B cell (primary cell): Measurements from ENCODE around the gene C6orf118. TPM values are rescaled to one million over a fixed set of nuclear protein-coding genes. Genes with fewer than 3 reads are reported as not detected.

Experiments
- ATAC-seq: fragments of 200-7000 bp; cut with Tn5 transposase; one replicate; pipeline ENCODE4 v1.10.0; 2021; ENCODE audit warnings: low read depth, mild to moderate bottlenecking, moderate number of reproducible peaks, moderate library complexity
- CTCF ChIA-PET: fragments of 350-600 bp; sonication (Branson Sonifier 250); formaldehyde crosslinking; loops from one replicate; lab custom pipeline; 2021; ENCODE audit warnings: antibody characterized with exemption, inconsistent platforms; lab: Charles Lee
- POLR2A ChIA-PET: fragments of 350-600 bp; sonication (Branson Sonifier 250); formaldehyde crosslinking; loops from one replicate; lab custom pipeline; 2021; ENCODE audit warnings: antibody characterized with exemption; lab: Charles Lee
- DNase-seq: peaks from one replicate; pipeline ENCODE4 v3.0.0; 2013
- H2AFZ ChIP-seq: 2 replicates; pipeline ENCODE4 v1.6.1; 2012; ENCODE audit warnings: mild to moderate bottlenecking, low read depth, low read length; ENCODE audit not compliant: insufficient read depth, poor library complexity, severe bottlenecking
- H3K27ac ChIP-seq, 2 donors: 1 replicate in 1 of 2; 2 replicates in 1 of 2; pipeline ENCODE4 v1.5.1; 2012 to 2013; ENCODE audit warnings: low read length in 2 of 2, mild to moderate bottlenecking in 2 of 2, moderate library complexity in 1 of 2
- H3K27me3 ChIP-seq, 4 experiments: fragments of 200-600 bp in 1 of 4; sonication (generic) in 1 of 4; replicated peaks in 1 of 4; 1 replicate in 2 of 4; 2 replicates in 2 of 4; pipeline versions ENCODE4 v1.6.1 to v1.7.0; 2013 to 2016; ENCODE audit warnings: low read length in 3 of 4, mild to moderate bottlenecking in 2 of 4, mixed read lengths in 1 of 4, moderate library complexity in 1 of 4; ENCODE audit not compliant: insufficient read depth in 4 of 4, control insufficient read depth in 3 of 4; ENCODE audit errors: control extremely low read depth in 1 of 4
- H3K36me3 ChIP-seq, 2 experiments: replicated peaks in 1 of 2; 1 replicate in 1 of 2; 2 replicates in 1 of 2; pipeline versions ENCODE4 v1.6.1 to v1.7.1; 2013; ENCODE audit warnings: low read length in 1 of 2; ENCODE audit not compliant: insufficient read depth in 2 of 2, control insufficient read depth in 1 of 2; ENCODE audit errors: control extremely low read depth in 1 of 2, extremely low read depth in 1 of 2
- H3K4me1 ChIP-seq, 2 donors: fragments of 200-600 bp in 1 of 2; sonication (generic) in 1 of 2; 1 replicate in 1 of 2; 2 replicates in 1 of 2; pipeline versions ENCODE4 v1.5.1 to v1.6.1; 2013 to 2017; ENCODE audit warnings: low read length in 2 of 2; ENCODE audit not compliant: control insufficient read depth in 2 of 2, insufficient read depth in 2 of 2
- H3K4me2 ChIP-seq: replicated peaks from 2 replicates; pipeline ENCODE3; 2012; ENCODE audit warnings: mild to moderate bottlenecking, low read depth, low read length; ENCODE audit not compliant: poor library complexity, severe bottlenecking
- H3K4me3 ChIP-seq, 5 experiments: fragments of 200-600 bp in 1 of 5; sonication (generic) in 1 of 5; 1 replicate in 3 of 5; 2 replicates in 2 of 5; pipeline versions ENCODE4 v1.5.1 to v1.7.0; 2011 to 2016; ENCODE audit warnings: low read length in 4 of 5, mild to moderate bottlenecking in 4 of 5, low read depth in 2 of 5, control low read depth in 1 of 5, moderate library complexity in 1 of 5; ENCODE audit not compliant: insufficient read depth in 1 of 5; ENCODE audit errors: control extremely low read depth in 1 of 5, extremely low read depth in 1 of 5
- H3K79me2 ChIP-seq: fragments of 200-600 bp; sonication (generic); one replicate; pipeline ENCODE4 v1.6.0; 2016; ENCODE audit warnings: low read length; ENCODE audit not compliant: control insufficient read depth, insufficient read depth
- H3K9ac ChIP-seq: fragments of 200-600 bp; sonication (generic); 2 replicates; pipeline ENCODE4 v1.6.1; 2017; ENCODE audit warnings: mild to moderate bottlenecking, low read length, moderate library complexity
- H3K9me3 ChIP-seq, 3 donors: one replicate each; pipeline versions ENCODE4 v1.6.1 to v1.7.1; 2013; ENCODE audit warnings: low read length in 2 of 3; ENCODE audit not compliant: control insufficient read depth in 2 of 3, insufficient read depth in 1 of 3; ENCODE audit errors: control extremely low read depth in 1 of 3
- H4K20me1 ChIP-seq: 2 replicates; pipeline ENCODE4 v1.6.0; 2012; ENCODE audit warnings: mild to moderate bottlenecking, low read length; ENCODE audit not compliant: insufficient read depth, control insufficient read depth, poor library complexity, severe bottlenecking
- H3K27ac Mint-ChIP-seq: one replicate; pipeline ENCODE4 v1.8.0; 2021; ENCODE audit warnings: mixed read lengths
- H3K27me3 Mint-ChIP-seq: one replicate; pipeline ENCODE4 v1.8.0; 2021; ENCODE audit warnings: mixed read lengths
- H3K4me1 Mint-ChIP-seq: one replicate; pipeline ENCODE4 v1.8.0; 2021; ENCODE audit warnings: mixed read lengths
- H3K4me3 Mint-ChIP-seq: one replicate; pipeline ENCODE4 v1.8.0; 2021; ENCODE audit warnings: mixed read lengths
- H3K9me3 Mint-ChIP-seq: one replicate; pipeline ENCODE4 v1.8.0; 2022; ENCODE audit warnings: mixed read lengths; ENCODE audit not compliant: insufficient read depth
- EZH2 ChIP-seq: IDR thresholded peaks from 2 replicates; pipeline ENCODE4 v1.6.1; 2012; ENCODE audit warnings: borderline replicate concordance, low read depth, mild to moderate bottlenecking, moderate library complexity, low read length; ENCODE audit not compliant: insufficient read depth, poor library complexity, severe bottlenecking
- WGBS: methylation state at CpG from one replicate; pipeline ENCODE4 v1.1.5; 2013; ENCODE audit warnings: missing lambda C conversion rate; ENCODE audit not compliant: insufficient coverage; 5-methylcytosine and 5-hydroxymethylcytosine counted together
- intact Hi-C: fragments of 100-400 bp; cut with micrococcal nuclease; formaldehyde crosslinking; loops from one replicate; pipeline ENCODE4 v1.10.0; 2022
- polyA minus RNA-seq: library from RNA; depleted of rRNA, polyadenylated mRNA; stranded (reverse); fragments of >200 nt; gene quantifications from 2 replicates; pipeline ENCODE4 v1.2.3, GENCODE V29; 2012
- polyA plus RNA-seq: library from polyadenylated mRNA; depleted of rRNA; stranded (reverse); fragments of >200 nt; gene quantifications from 2 replicates; pipeline ENCODE4 v1.2.3, GENCODE V29; 2012
- total RNA-seq, 2 donors: library from RNA; stranded (reverse); fragments of 120-200 nt in 1 of 2; gene quantifications; 1 replicate in 1 of 2; 2 replicates in 1 of 2; pipeline versions ENCODE4 v1.2.3 to v1.2.4, GENCODE V29; 2013 to 2022
- TF ChIP-seq, protein P1 (sequence below): fragments of 200-600 bp; IDR thresholded peaks from one replicate; pipeline ENCODE4 v1.8.0; 2022; ENCODE audit warnings: antibody characterized with exemption, mild to moderate bottlenecking

C6orf118 gene
- total RNA-seq (not detected in 2 replicates), polyA plus RNA-seq (not detected in 2 replicates), polyA minus RNA-seq (not detected in 2 replicates)
- total RNA-seq (2013): not detected

DNA sequence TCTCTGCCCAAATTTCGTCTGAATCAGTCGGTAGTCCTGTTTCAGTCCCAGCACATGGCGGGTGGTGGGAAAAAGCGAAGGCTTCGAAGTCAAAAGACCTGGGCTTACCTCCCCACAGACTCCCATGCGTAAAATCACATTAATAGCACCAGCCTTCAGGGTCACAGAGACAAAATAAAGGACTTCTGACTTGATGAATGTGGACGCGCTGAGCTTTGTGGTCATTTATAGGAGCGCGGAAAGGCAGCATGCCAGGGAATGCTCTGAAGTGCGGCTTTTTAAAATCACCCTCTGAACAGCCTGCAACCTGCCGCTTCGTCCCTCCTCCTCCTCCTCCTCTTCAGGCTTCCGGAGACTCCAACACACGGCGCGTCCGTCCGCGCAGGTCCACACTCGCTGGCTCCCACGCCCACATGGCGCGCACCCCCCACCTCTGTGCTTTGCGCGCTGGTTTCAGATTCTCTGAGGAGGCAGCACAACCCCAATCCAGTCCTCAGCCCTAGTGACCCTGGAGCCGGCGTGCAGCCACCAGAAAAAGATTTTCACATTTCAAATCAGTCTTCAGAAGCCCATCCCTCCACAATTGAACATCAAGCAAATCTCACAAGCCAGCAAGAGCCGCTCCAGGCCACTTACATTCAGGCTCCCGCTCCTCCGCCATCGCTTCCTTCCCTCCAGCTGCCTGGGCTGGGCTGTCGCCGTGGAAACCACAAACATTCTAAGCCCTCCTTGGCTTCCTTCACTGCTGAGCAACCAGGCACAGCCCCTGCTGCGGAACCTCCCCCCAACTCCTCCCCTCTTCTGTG is at the start of gene C6orf118:
Gene C6orf118, minus strand, starts transcription at position 680 of the 806 bp plus-strand sequence. Its CDS starts 19 bp downstream, at position 661.
- ChIA-PET CTCF (no interaction called here), POLR2A (no interaction called here)
- Histone ChIP-seq H3K9ac (no peak within 1 kb of the TSS), H3K4me1 (no peaks in the 10 kb centered on the region), H3K79me2 (no peaks in the 10 kb centered on the region), H3K27me3 (no peaks in the 10 kb centered on the region), H3K9me3 (peaks cover 0 to 9% (median 0%) of the 10 kb centered on the region in 3 donors), H2AFZ (peak within 1 kb of the TSS; percentile 38), H3K27ac (no peak within 1 kb of the TSS), H4K20me1 (no peaks in the 10 kb centered on the region), H3K36me3 (no peaks in the 10 kb centered on the region), H3K4me3 (no peak within 1 kb of the TSS), H3K4me2 (peak within 1 kb of the TSS; percentile 22)
- Mint-ChIP-seq H3K4me1 (peaks cover 5% of the 10 kb centered on the region), H3K9me3 (no peaks in the 10 kb centered on the region), H3K4me3 (no peak within 1 kb of the TSS), H3K27me3 (no peaks in the 10 kb centered on the region), H3K27ac (no peak within 1 kb of the TSS)
- TF ChIP-seq, protein P1, sequence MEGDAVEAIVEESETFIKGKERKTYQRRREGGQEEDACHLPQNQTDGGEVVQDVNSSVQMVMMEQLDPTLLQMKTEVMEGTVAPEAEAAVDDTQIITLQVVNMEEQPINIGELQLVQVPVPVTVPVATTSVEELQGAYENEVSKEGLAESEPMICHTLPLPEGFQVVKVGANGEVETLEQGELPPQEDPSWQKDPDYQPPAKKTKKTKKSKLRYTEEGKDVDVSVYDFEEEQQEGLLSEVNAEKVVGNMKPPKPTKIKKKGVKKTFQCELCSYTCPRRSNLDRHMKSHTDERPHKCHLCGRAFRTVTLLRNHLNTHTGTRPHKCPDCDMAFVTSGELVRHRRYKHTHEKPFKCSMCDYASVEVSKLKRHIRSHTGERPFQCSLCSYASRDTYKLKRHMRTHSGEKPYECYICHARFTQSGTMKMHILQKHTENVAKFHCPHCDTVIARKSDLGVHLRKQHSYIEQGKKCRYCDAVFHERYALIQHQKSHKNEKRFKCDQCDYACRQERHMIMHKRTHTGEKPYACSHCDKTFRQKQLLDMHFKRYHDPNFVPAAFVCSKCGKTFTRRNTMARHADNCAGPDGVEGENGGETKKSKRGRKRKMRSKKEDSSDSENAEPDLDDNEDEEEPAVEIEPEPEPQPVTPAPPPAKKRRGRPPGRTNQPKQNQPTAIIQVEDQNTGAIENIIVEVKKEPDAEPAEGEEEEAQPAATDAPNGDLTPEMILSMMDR: no peak
- TF ChIP-seq EZH2: no peak
- intact Hi-C loops: no loop called here
- 13% methylated on average over 29 of the region's 35 CpGs for WGBS
- no peak for ATAC-seq
- DNase-seq: no peak

DNA sequence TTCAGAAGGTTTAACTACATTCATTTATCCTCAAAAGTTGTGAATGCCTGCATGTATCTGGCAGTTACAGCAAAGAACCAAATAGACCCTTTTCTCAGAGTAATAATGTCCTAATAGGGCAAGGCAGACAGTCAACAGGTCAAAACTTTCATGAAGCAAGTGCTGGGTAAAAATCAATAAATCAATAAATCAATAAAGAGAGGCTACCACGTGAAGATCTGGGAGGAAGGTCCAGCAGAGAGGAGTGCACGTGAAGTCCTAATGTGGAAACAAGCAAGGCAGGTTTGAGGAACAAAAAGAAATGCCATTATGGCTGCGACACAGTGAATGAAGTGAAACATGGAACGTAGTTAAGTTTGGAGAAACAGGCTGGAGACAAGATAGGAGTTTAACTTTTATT is 36.3 kb upstream of the C6orf118 start:
- no peaks in the 10 kb centered on the region for H3K4me1 Mint-ChIP-seq
- 83% methylated on average over 4 of the region's 4 CpGs for WGBS
- Histone ChIP-seq H3K36me3 (no peaks in the 10 kb centered on the region), H3K4me1 (no peaks in the 10 kb centered on the region), H3K4me3 (no peak overlapping the region), H4K20me1 (no peaks in the 10 kb centered on the region), H3K79me2 (no peaks in the 10 kb centered on the region), H2AFZ (no peak overlapping the region), H3K27ac (no peak overlapping the region), H3K27me3 (no peaks in the 10 kb centered on the region), H3K4me2 (no peak overlapping the region), H3K9ac (no peak overlapping the region), H3K9me3 (peaks cover 1 to 9% (median 2%) of the 10 kb centered on the region in 3 donors)
- no peak for ATAC-seq
- CTCF ChIA-PET: no interaction called here
- no peaks in the 10 kb centered on the region for H3K27me3 Mint-ChIP-seq
- no peak for TF ChIP-seq EZH2
- TF ChIP-seq, protein P1: no peak
- intact Hi-C loops: no loop called here
- no peak for DNase-seq
- H3K9me3 Mint-ChIP-seq: peaks cover 5% of the 10 kb centered on the region
- no peak overlapping the region for H3K27ac Mint-ChIP-seq
- POLR2A ChIA-PET: no interaction called here
- H3K4me3 Mint-ChIP-seq: no peak overlapping the region
